Measurements from ENCODE around the gene OVCH2. TPM values are rescaled to one million over a fixed set of nuclear protein-coding genes. Genes with fewer than 3 reads are reported as not detected.

The OVCH2 gene
- total and polyA plus RNA-seq, 10 of the 15 experiments (the other 5 are each of a cell fraction or from before 2014, with no cell fraction given), result not detected

DNA sequence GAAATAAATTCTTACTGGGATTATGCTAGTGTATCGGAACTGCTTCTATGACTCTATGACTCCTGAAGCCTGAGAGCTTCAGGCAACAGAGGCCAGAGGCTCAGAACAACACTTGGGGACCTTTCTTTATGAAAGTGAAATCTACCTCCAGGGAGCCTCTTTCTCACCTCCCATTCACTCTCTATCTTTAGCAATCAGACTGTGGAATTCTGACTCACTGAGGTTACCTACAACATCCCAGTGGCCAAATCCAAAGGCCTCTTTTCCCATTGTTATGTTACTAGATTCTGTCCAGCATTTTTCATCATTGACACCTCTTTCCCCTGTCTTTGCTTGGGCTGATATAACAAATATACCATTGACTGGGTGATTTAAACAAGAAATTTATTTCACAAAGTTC, 18.9 kb downstream of the OVCH2 start (continued):
- TF ChIP-seq, protein P1, sequence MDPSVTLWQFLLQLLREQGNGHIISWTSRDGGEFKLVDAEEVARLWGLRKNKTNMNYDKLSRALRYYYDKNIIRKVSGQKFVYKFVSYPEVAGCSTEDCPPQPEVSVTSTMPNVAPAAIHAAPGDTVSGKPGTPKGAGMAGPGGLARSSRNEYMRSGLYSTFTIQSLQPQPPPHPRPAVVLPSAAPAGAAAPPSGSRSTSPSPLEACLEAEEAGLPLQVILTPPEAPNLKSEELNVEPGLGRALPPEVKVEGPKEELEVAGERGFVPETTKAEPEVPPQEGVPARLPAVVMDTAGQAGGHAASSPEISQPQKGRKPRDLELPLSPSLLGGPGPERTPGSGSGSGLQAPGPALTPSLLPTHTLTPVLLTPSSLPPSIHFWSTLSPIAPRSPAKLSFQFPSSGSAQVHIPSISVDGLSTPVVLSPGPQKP (IDR thresholded peaks at IDR 0.05; ENCODE audit: low read depth, low read length), result no peak
- TF ChIP-seq SREBF2 (IDR thresholded peaks at IDR 0.05; ENCODE audit: low read length), result no peak

- no peak for FAIRE-seq
- Histone ChIP-seq H3K4me1 (ENCODE audit: control insufficient read depth, insufficient read depth, low read length) (no peaks in the 10 kb centered on the region), H3K36me3 (ENCODE audit: control insufficient read depth in 2 of 2, insufficient read depth in 2 of 2, low read length in 1 of 2) (no peaks in the 10 kb centered on the region), H3K9me3 (replicated peaks; ENCODE audit: control insufficient read depth, insufficient read depth, low read length) (no peaks in the 10 kb centered on the region), H3K9ac (ENCODE audit: control insufficient read depth, insufficient read depth, low read length) (no peak overlapping the region), H3K79me2 (ENCODE audit: control insufficient read depth, insufficient read depth, low read length) (no peaks in the 10 kb centered on the region), H2AFZ (ENCODE audit: control insufficient read depth, low read depth, low read length) (no peak overlapping the region), H3K27me3 (replicated peaks in 1 of 2; ENCODE audit: control insufficient read depth in 2 of 2, insufficient read depth in 2 of 2, low read length in 1 of 2) (no peaks in the 10 kb centered on the region; a peak in 2 of 4 replicates), H3K27ac (ENCODE audit: control insufficient read depth, insufficient read depth) (no peak overlapping the region), H3K4me2 (ENCODE audit: control insufficient read depth, insufficient read depth) (no peak overlapping the region), H4K20me1 (ENCODE audit: control insufficient read depth, insufficient read depth) (no peaks in the 10 kb centered on the region), H3K4me3 (no peak overlapping the region)
- WGBS (ENCODE audit: insufficient coverage, insufficient replicate concordance, low lambda C conversion rate, missing lambda C conversion rate), result 41% methylated on average over 4 of the region's 4 CpGs
- ChIA-PET RAD21 (ENCODE audit: unreplicated experiment) (interaction anchor here (1.2 to 2.4 kb wide), 5 partner anchors 15 to 334 kb away, joined by 3 to 8 read pairs (median 3); no protein-coding TSS in a partner anchor), POLR2A (no interaction called here), CTCF (interaction anchor here (0.7 to 5.4 kb wide), 10 partner anchors 8 to 1243 kb away, joined by 3 to 30 read pairs (median 5); partner anchors contain the start of gene PPFIBP2), SMC1A (ENCODE audit: uncharacterized antibody, unreplicated experiment) (interaction anchor here (1.0 to 2.2 kb wide), 6 partner anchors 9 to 334 kb away, joined by 3 to 8 read pairs (median 5); no protein-coding TSS in a partner anchor)
- intact Hi-C loops (cut with micrococcal nuclease; ENCODE audit: unreplicated experiment), result loop anchor here (5.0 kb wide), 2 partner anchors 174 to 874 kb away; partner anchors contain the start of gene PPFIBP2
- in situ Hi-C loops (cut with MboI), result no loop called here
- no TSS peak for BruUV-seq (replicated peaks)
- TF ChIP-seq LARP7 (IDR thresholded peaks at IDR 0.05), result no peak
- TF ChIP-seq CREM (IDR thresholded peaks at IDR 0.05; ENCODE audit: low read depth), result no peak
- TF ChIP-seq TBL1XR1 (IDR thresholded peaks at IDR 0.05; ENCODE audit: low read depth, low read length), result no peak
- TF ChIP-seq MYC (IDR thresholded peaks at IDR 0.05; ENCODE audit: insufficient read depth, insufficient read length, insufficient replicate concordance, low read length, severe bottlenecking), result no peak
- TF ChIP-seq ZNF274 (IDR thresholded peaks at IDR 0.05; ENCODE audit: insufficient read depth, insufficient read length), result no peak
- no peak for TF ChIP-seq SRF (IDR thresholded peaks at IDR 0.05; ENCODE audit: low read depth in 2 of 2, low read length in 2 of 2)
- TF ChIP-seq NR2C1 (IDR thresholded peaks at IDR 0.05), result no peak
- no peak for TF ChIP-seq GATAD2B (conservative IDR thresholded peaks at IDR 0.05; ENCODE audit: low read depth)
- no peak for TF ChIP-seq SMARCA5 (IDR thresholded peaks at IDR 0.05)
- no peak for TF ChIP-seq KLF5 (IDR thresholded peaks at IDR 0.05; ENCODE audit: partially characterized antibody)
- no peak for DNase-seq (ENCODE audit: low read depth, low spot score)
- ATAC-seq, result no peak
Measured at GRCh38 chr11:7686761-7687160, 19.5 kb downstream of the OVCH2 start.
